ENCODE results near the gene RPS27A. TPM values are rescaled to one million over a fixed set of nuclear protein-coding genes. Genes with fewer than 3 reads are reported as not detected.

RPS27A gene
- total RNA-seq, 1 donor from 2014 or later, result 1,070 TPM

Other genes starting within 250 kb of the RPS27A start
- 86.9 and 90.1 TPM in 2 replicates for gene RTN4, start 182.2 kb upstream of the RPS27A start, total RNA-seq
- gene CLHC1, start 395 bp upstream of the RPS27A start, total RNA-seq, result 7.3 and 10.1 TPM in 2 replicates
- 45.7 and 47.1 TPM in 2 replicates for gene MTIF2, start 36.5 kb downstream of the RPS27A start, total RNA-seq
- gene CCDC88A, start 187.2 kb downstream of the RPS27A start, total RNA-seq, result 9.5 and 9.8 TPM in 2 replicates